ENCODE data around the gene TRIM7. TPM values are rescaled to one million over a fixed set of nuclear protein-coding genes. Genes with fewer than 3 reads are reported as not detected.

The TRIM7 gene
- total RNA-seq, 1 experiment from 2014 or later = not detected

DNA sequence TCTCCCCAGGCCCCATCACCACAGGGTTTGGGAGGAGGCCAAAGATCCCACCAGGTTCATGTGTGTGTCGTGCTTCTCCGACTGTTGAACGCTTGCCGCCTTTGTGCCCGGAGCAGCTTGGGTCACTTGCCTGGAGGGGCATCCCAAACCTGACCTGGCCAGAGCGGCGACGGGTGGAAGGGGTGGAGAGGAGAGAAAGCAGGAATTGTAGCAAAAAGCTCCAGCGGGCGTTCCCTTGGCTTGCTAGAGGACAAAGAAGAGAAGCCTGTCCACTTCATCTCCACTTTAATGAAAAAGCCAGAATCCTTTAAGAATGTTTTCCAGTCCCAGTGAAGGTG lies 15.2 kb upstream of the TRIM7 start:
- ChIA-PET CTCF (no interaction called here), POLR2A (ENCODE audit: low non-redundant PET) (no interaction called here)
- no peaks in the 10 kb centered on the region for H3K9me3 ChIP-seq (ENCODE audit: low read depth, low read length, poor library complexity, severe bottlenecking)
- DNase-seq (ENCODE audit: low spot score) = no peak
- BruUV-seq (replicated peaks) = no TSS peak
- intact Hi-C loops (cut with micrococcal nuclease; ENCODE audit: unreplicated experiment) = no loop called here
- no peaks in the 10 kb centered on the region for H3K27me3 ChIP-seq (replicated peaks; ENCODE audit: insufficient read depth, low read depth, low read length, poor library complexity)
- TF ChIP-seq, protein P1, sequence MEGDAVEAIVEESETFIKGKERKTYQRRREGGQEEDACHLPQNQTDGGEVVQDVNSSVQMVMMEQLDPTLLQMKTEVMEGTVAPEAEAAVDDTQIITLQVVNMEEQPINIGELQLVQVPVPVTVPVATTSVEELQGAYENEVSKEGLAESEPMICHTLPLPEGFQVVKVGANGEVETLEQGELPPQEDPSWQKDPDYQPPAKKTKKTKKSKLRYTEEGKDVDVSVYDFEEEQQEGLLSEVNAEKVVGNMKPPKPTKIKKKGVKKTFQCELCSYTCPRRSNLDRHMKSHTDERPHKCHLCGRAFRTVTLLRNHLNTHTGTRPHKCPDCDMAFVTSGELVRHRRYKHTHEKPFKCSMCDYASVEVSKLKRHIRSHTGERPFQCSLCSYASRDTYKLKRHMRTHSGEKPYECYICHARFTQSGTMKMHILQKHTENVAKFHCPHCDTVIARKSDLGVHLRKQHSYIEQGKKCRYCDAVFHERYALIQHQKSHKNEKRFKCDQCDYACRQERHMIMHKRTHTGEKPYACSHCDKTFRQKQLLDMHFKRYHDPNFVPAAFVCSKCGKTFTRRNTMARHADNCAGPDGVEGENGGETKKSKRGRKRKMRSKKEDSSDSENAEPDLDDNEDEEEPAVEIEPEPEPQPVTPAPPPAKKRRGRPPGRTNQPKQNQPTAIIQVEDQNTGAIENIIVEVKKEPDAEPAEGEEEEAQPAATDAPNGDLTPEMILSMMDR (conservative IDR thresholded peaks at IDR 0.05; ENCODE audit: low read depth, low read length) = no peak
- TF ChIP-seq EZH2 (IDR thresholded peaks at IDR 0.05; ENCODE audit: borderline replicate concordance, low read depth, low read length, poor library complexity, severe bottlenecking) = no peak
- no peak overlapping the region for H3K27ac ChIP-seq (ENCODE audit: low read depth, low read length, poor library complexity, severe bottlenecking)
- H3K36me3 ChIP-seq (ENCODE audit: insufficient read depth, low read length, poor library complexity, severe bottlenecking) = no peaks in the 10 kb centered on the region
- peaks cover 11% of the 10 kb centered on the region for H3K4me1 ChIP-seq (ENCODE audit: insufficient read depth, low read length, poor library complexity, severe bottlenecking)
- H3K4me3 ChIP-seq (ENCODE audit: low read depth, low read length, poor library complexity, severe bottlenecking) = no peak overlapping the region

DNA sequence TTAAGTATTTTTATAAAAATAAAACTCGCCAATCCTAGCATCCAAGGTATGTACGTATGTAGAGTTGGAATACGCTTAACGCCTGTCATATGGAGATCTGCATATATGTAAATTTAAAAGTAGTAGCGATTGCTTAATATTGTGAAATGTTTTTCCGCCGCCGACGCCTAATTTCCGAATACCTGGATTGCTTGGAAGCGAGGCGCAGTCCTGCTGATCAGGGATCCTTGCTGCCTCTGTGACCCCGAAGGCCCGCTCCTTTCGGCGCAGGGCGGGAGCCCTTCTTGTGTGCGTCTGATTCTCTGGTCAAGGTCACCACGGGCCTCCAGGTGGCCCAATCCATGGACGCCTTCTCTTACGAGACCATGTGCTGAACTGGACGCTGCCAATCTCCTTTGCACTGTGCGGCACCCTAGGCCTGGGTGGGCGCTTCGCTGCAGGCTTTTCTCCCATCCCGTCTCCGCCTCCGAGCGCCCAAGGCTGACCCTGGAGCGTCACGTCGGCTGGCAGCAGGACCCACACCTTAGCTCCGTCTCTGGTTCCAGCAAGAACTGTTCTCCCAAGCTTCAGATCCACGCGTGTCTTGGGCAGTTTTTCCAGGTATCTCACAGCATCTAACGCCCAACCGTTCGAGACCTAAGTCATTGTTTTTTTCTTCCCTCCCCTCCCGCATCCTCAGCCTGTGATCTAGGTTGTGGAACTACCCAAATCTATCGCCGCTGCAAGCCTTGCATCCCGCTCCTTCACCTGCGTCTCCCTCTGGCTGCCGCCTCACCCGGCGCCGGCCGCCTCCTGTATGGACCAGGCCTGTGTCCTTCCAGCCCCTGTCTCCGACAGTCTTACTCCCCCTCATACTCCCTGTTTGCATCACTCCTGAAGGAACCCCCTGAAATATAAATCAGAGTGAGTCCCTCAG lies 14.5 kb upstream of the TRIM7 start:
- POLR2A ChIA-PET (ENCODE audit: low non-redundant PET) = no interaction called here
- Histone ChIP-seq H3K4me3 (ENCODE audit: low read depth, low read length, poor library complexity, severe bottlenecking) (no peak overlapping the region), H3K4me1 (ENCODE audit: insufficient read depth, low read length, poor library complexity, severe bottlenecking) (peaks cover 5% of the 10 kb centered on the region), H3K27ac (ENCODE audit: low read depth, low read length, poor library complexity, severe bottlenecking) (no peak overlapping the region), H3K27me3 (replicated peaks; ENCODE audit: insufficient read depth, low read depth, low read length, poor library complexity) (no peaks in the 10 kb centered on the region), H3K36me3 (ENCODE audit: insufficient read depth, low read length, poor library complexity, severe bottlenecking) (no peaks in the 10 kb centered on the region), H3K9me3 (ENCODE audit: low read depth, low read length, poor library complexity, severe bottlenecking) (no peaks in the 10 kb centered on the region)
- no peak for TF ChIP-seq EZH2 (IDR thresholded peaks at IDR 0.05; ENCODE audit: borderline replicate concordance, low read depth, low read length, poor library complexity, severe bottlenecking)
- TF ChIP-seq, protein P1 (conservative IDR thresholded peaks at IDR 0.05; ENCODE audit: low read depth, low read length) = no peak
- DNase-seq (ENCODE audit: low spot score) = no peak
- CTCF ChIA-PET = no interaction called here
- intact Hi-C loops (cut with micrococcal nuclease; ENCODE audit: unreplicated experiment) = no loop called here
- BruUV-seq (replicated peaks) = no TSS peak

DNA sequence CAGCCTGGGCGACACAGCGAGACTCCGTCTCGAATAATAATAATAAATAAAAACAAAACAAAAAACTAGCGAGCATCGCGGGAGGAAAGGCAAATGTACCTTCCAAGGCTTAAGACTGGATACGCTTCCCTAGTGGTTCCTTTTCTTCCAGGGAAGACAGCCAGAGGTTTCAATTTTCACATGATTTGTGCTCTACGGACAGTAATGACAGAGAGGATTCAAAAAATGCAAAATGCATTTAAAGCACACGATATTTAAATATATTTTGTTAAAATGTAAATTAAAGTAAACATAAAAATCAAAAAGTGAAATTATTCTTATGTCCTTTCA lies 13.8 kb upstream of the TRIM7 start:
- peak; percentile 50 for DNase-seq (ENCODE audit: low spot score)
- intact Hi-C loops (cut with micrococcal nuclease; ENCODE audit: unreplicated experiment) = loop anchor here (1.0 kb wide), 2 partner anchors 11 to 27 kb away; no protein-coding TSS in a partner anchor
- ChIA-PET CTCF (no interaction called here), POLR2A (ENCODE audit: low non-redundant PET) (no interaction called here)
- no peak overlapping the region for H3K27ac ChIP-seq (ENCODE audit: low read depth, low read length, poor library complexity, severe bottlenecking)
- H3K4me1 ChIP-seq (ENCODE audit: insufficient read depth, low read length, poor library complexity, severe bottlenecking) = no peaks in the 10 kb centered on the region
- H3K9me3 ChIP-seq (ENCODE audit: low read depth, low read length, poor library complexity, severe bottlenecking) = no peaks in the 10 kb centered on the region
- no peaks in the 10 kb centered on the region for H3K36me3 ChIP-seq (ENCODE audit: insufficient read depth, low read length, poor library complexity, severe bottlenecking)
- H3K27me3 ChIP-seq (replicated peaks; ENCODE audit: insufficient read depth, low read depth, low read length, poor library complexity) = no peaks in the 10 kb centered on the region
- peak overlapping the region; percentile 63 for H3K4me3 ChIP-seq (ENCODE audit: low read depth, low read length, poor library complexity, severe bottlenecking)
- no TSS peak for BruUV-seq (replicated peaks)
- TF ChIP-seq EZH2 (IDR thresholded peaks at IDR 0.05; ENCODE audit: borderline replicate concordance, low read depth, low read length, poor library complexity, severe bottlenecking) = no peak
- TF ChIP-seq, protein P1 (conservative IDR thresholded peaks at IDR 0.05; ENCODE audit: low read depth, low read length) = no peak
